Esophagus squamous epithelium (tissue), 5 donors: ENCODE data around the gene RNF130. TPM values are rescaled to one million over a fixed set of nuclear protein-coding genes. Genes with fewer than 3 reads are reported as not detected.

Experiments
- DNase-seq: peaks from one replicate; lab custom pipeline; 2025; lab: John Stamatoyannopoulos, UW
- H3K27ac ChIP-seq, 4 donors: fragments of 200-600 bp; sonication (generic); one replicate each; pipeline ENCODE4 v1.5.1; 2016 to 2019; ENCODE audit warnings: mild to moderate bottlenecking in 1 of 4
- H3K27me3 ChIP-seq, 4 donors: fragments of 200-600 bp; sonication (generic); 1 replicate in 3 of 4; 2 replicates in 1 of 4; pipeline versions ENCODE4 v1.5.1 to v1.6.0; 2017 to 2021; ENCODE audit warnings: antibody characterized with exemption in 1 of 4
- H3K36me3 ChIP-seq, 3 donors: fragments of 200-600 bp; sonication (generic); one replicate each; pipeline ENCODE4 v1.5.1; 2016 to 2019
- H3K4me1 ChIP-seq, 3 donors: fragments of 200-600 bp; sonication (generic); one replicate each; pipeline ENCODE4 v1.5.1; 2017 to 2019
- H3K4me3 ChIP-seq, 4 donors: fragments of 200-600 bp; sonication (generic); 1 replicate in 3 of 4; 2 replicates in 1 of 4; pipeline ENCODE4 v1.5.1; 2016 to 2019; ENCODE audit warnings: mild to moderate bottlenecking in 2 of 4, moderate library complexity in 1 of 4
- H3K9me3 ChIP-seq, 3 donors: fragments of 200-600 bp; sonication (generic); one replicate each; pipeline ENCODE4 v1.5.1; 2016 to 2019
- CTCF ChIP-seq, 6 experiments: fragments of 450-650 bp in 4 of 6; fragments of 200-600 bp in 2 of 6; sonication (generic) in 2 of 6; IDR thresholded peaks; one replicate each; pipeline ENCODE4 v1.5.1; 2016 to 2019; ENCODE audit warnings: antibody characterized with exemption in 6 of 6, mild to moderate bottlenecking in 4 of 6, moderate library complexity in 4 of 6
- POLR2A ChIP-seq, 4 donors: fragments of 450-650 bp; IDR thresholded peaks; one replicate each; pipeline ENCODE4 v1.6.1; 2017; ENCODE audit warnings: antibody characterized with exemption in 4 of 4, mild to moderate bottlenecking in 4 of 4, moderate library complexity in 3 of 4
- WGBS, 2 donors: methylation state at CpG; one replicate each; pipeline ENCODE4 v1.1.5; 2018; 5-methylcytosine and 5-hydroxymethylcytosine counted together
- intact Hi-C: fragments of 100-400 bp; cut with DNase I; formaldehyde crosslinking; loops from one replicate; pipeline ENCODE4 v1.15.0; 2022
- total RNA-seq, 4 donors: library from RNA; depleted of rRNA; stranded (reverse); fragments of >200 nt; gene quantifications; one replicate each; pipeline ENCODE4 v1.1.0, GENCODE V29; 2016
- donor health status: DM: yes; HTN: yes; CAD: no.

RNF130 gene
- total RNA-seq, 4 donors from 2014 or later = 9.1 to 54.6 (median 19.1) TPM

DNA sequence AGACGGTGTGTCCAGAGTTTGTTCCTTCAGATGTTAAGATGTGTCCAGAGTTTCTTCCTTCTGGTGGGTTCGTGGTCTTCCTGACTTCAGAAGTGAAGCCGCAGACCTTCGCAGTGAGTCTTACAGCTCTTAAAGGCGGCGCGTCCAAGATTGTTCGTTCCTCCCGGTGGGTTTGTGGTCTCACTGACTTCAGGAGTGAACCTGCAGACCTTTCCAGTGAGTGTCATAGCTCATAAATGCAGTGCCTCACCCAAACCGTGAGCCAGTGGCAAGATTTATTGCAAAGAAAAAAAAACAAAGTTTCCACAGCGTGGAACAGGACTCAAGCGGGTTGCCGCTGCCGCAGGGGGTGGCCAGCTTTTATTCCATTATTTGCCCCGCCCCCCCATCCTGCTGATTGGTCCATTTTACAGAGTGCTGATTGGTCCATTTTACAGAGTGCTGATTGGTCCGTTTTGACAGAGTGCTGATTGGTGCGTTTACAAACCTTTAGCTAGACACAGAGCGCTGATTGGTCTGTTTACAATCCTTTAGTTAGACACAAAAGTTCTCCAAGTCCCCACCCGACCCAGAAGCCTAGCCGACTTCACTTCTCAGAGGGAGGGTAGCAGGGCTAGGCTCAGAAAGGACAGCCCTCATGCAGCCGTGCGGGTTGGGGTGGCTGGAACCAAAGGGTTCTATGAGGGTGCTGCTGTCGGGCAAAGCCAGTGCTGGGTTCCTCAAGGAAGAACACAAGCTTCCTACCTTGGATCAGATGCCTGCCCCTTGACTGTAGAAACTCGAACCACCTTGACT is 9.1 kb upstream of the RNF130 start:
- WGBS, 2 donors = 78 to 84% methylated on average over 12 to 18 of the region's 24 CpGs
- Histone ChIP-seq H3K4me3 (no peak overlapping the region), H3K36me3 (no peaks in the 10 kb centered on the region), H3K4me1 (no peaks in the 10 kb centered on the region), H3K27ac (no peak overlapping the region), H3K9me3 (no peaks in the 10 kb centered on the region), H3K27me3 (peaks cover 0 to 34% (median 0%) of the 10 kb centered on the region in 4 donors)
- TF ChIP-seq CTCF (IDR thresholded peaks at IDR 0.05) = no peak
- TF ChIP-seq POLR2A (IDR thresholded peaks at IDR 0.05) = no peak
- no peak for DNase-seq
- intact Hi-C loops = no loop called here

DNA sequence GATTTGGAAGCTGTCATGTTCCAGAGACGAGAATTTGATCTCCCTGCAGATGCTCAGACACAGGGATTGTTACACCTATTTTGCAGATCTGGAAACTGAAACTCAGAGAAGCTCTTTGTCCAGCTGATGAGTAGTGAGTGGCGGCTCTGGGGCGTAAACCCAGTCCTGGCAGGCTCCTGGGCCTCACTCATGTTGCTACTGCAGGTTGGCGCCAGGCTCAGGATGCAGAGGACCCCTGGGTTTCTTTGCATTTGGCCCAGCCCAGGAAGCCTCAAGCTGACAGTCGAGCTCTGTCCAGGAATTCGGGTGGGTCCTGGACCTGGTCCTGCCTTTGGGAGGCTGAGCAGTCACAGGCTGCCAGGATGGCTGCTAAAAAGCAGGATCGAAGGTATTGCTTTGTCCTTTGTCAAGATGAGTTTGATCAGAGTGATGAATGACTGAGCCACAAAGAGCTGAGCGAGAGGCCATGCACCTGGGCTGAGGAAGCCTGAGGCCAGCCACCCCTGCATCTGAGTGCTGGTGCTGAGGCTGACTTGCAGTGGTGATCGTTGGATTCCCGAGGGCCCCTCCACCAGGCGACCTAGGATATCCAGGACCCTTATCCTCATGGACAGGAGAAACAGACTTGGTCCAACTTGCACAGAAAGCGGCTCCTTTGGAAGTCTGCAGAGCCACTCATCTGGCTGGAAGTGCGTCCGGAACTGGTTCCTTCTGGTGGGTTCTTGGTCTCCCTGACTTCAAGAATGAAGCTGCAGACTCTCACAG is 8.3 kb upstream of the RNF130 start:
- DNase-seq = no peak
- Histone ChIP-seq H3K9me3 (no peaks in the 10 kb centered on the region), H3K4me3 (no peak overlapping the region), H3K4me1 (no peaks in the 10 kb centered on the region), H3K27me3 (peaks cover 0 to 34% (median 0%) of the 10 kb centered on the region in 4 donors), H3K27ac (no peak overlapping the region), H3K36me3 (no peaks in the 10 kb centered on the region)
- intact Hi-C loops = no loop called here
- WGBS, 2 donors = 57 to 88% methylated on average over 5 to 6 of the region's 14 CpGs
- no peak for TF ChIP-seq CTCF (IDR thresholded peaks at IDR 0.05)
- no peak for TF ChIP-seq POLR2A (IDR thresholded peaks at IDR 0.05)

DNA sequence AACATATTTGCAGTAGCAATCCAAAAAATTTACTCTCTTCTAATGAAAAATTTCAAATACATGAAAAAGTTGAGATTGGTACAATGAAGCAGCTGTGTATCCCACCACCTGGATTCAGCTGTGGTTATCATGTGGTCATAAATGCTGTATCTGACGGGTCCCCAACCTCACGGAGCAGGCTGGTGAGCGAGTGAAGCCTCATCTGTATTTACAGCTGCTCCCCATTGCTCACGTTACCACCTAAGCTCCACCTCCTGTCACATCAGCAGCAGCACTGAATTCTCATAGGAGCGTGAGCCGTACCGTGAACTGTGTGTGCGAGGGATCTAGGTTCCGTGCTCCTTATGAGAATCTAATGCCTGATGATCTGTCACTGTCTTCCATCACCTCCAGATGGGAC is 6.8 kb upstream of the RNF130 start:
- intact Hi-C loops = no loop called here
- no peak overlapping the region for H3K4me3 ChIP-seq
- H3K4me1 ChIP-seq = no peaks in the 10 kb centered on the region
- H3K36me3 ChIP-seq = no peaks in the 10 kb centered on the region
- no peaks in the 10 kb centered on the region for H3K9me3 ChIP-seq
- no peak for DNase-seq
- peaks cover 0 to 34% (median 0%) of the 10 kb centered on the region in 4 donors for H3K27me3 ChIP-seq
- no peak overlapping the region for H3K27ac ChIP-seq
- WGBS, 2 donors = 70 to 73% methylated on average over 4 to 9 of the region's 9 CpGs
- TF ChIP-seq POLR2A (IDR thresholded peaks at IDR 0.05) = no peak
- no peak for TF ChIP-seq CTCF (IDR thresholded peaks at IDR 0.05)

DNA sequence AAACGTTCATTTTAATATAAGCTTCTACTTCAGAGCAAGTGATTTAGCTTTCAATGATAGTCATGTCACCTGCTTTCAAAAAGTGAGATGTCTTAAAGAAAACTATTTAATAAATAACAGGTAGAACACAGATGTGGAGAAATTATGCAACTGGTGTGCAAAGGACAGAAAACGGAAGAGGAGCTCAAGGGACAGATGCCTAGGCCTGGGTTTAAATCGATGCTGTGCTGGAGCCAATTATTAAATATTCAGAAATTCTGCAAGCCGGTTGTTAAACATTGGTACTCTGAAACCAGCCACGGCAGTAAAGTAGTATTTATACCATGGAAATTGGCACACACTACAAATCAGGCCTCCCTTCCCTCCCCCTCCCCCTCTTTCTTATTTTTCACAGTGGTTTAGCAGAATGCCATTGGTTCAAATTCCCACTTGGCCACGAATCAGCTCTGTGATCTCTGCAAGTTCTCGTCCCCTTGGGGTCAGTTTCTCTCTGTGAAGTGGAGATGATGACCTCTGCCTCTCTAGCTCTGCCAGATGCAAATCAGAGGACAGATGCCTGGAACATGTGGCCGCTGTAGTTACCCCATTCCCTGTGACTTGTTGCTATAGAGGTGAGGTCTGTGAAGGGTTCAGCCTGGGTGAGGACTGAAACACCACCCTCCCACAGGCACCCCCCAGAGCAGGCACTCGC is 6.2 kb upstream of the RNF130 start:
- intact Hi-C loops = no loop called here
- H3K27ac ChIP-seq = no peak overlapping the region
- no peaks in the 10 kb centered on the region for H3K36me3 ChIP-seq
- H3K4me1 ChIP-seq = no peaks in the 10 kb centered on the region
- WGBS, 2 donors = 68 to 72% methylated on average over 7 to 9 of the region's 9 CpGs
- no peak for DNase-seq
- H3K4me3 ChIP-seq = no peak overlapping the region
- no peaks in the 10 kb centered on the region for H3K9me3 ChIP-seq
- peaks cover 0 to 34% (median 0%) of the 10 kb centered on the region in 4 donors for H3K27me3 ChIP-seq
- TF ChIP-seq CTCF (IDR thresholded peaks at IDR 0.05) = no peak
- no peak for TF ChIP-seq POLR2A (IDR thresholded peaks at IDR 0.05)
